ENCODE results near the gene DTX1.

DTX1 gene

GRCh38 chr12:113056631-113057488 is at the start of gene DTX1:
Gene DTX1 (plus strand): TSS chr12:113056730. CDS start chr12:113058193, 1,463 bp downstream.
- Histone ChIP-seq H3K27ac (ENCODE audit: extremely low read depth, low read depth, low read length) (no peak within 1 kb of the TSS), H3K36me3 (ENCODE audit: control insufficient read depth in 2 of 2, insufficient read depth in 1 of 2, low read length in 2 of 2) (no peaks in the 10 kb centered on the region), H3K9me3 (ENCODE audit: control insufficient read depth, insufficient read depth, low read depth, low read length) (no peaks in the 10 kb centered on the region), H3K4me1 (ENCODE audit: control insufficient read depth, insufficient read depth, low read length) (no peaks in the 10 kb centered on the region), H3K4me3 (ENCODE audit: low read depth, low read length) (peak within 1 kb of the TSS; percentile 2; the same call in 1 of the 2 replicates)
- POLR2A ChIA-PET, result no interaction called here
- CTCF ChIA-PET, result interaction anchor here (0.5 kb wide), 1 partner anchor 28 kb away, joined by 4 read pairs; no protein-coding TSS in a partner anchor
- TF ChIP-seq, protein P1, sequence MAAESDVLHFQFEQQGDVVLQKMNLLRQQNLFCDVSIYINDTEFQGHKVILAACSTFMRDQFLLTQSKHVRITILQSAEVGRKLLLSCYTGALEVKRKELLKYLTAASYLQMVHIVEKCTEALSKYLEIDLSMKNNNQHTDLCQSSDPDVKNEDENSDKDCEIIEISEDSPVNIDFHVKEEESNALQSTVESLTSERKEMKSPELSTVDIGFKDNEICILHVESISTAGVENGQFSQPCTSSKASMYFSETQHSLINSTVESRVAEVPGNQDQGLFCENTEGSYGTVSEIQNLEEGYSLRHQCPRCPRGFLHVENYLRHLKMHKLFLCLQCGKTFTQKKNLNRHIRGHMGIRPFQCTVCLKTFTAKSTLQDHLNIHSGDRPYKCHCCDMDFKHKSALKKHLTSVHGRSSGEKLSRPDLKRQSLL (tag by site-specific recombination; IDR thresholded peaks at IDR 0.05), result peak; percentile 78
- no peak for TF ChIP-seq KLF7 (tag by site-specific recombination; IDR thresholded peaks at IDR 0.05; ENCODE audit: borderline replicate concordance)
- TF ChIP-seq ZNF548 (tag by site-specific recombination; IDR thresholded peaks at IDR 0.05), result no peak
- TF ChIP-seq ZNF16 (tag by site-specific recombination; IDR thresholded peaks at IDR 0.05; ENCODE audit: low read depth), result no peak
- no peak for TF ChIP-seq ZNF404 (tag by site-specific recombination; IDR thresholded peaks at IDR 0.05)
- no peak for TF ChIP-seq ZNF624 (tag by site-specific recombination; IDR thresholded peaks at IDR 0.05)
- TF ChIP-seq ZNF350 (tag by site-specific recombination; IDR thresholded peaks at IDR 0.05), result no peak
- TF ChIP-seq AEBP2 (tag by site-specific recombination; IDR thresholded peaks at IDR 0.05; ENCODE audit: borderline replicate concordance), result no peak
- TF ChIP-seq WT1 (tag by site-specific recombination; IDR thresholded peaks at IDR 0.05), result no peak
- TF ChIP-seq, protein P2, sequence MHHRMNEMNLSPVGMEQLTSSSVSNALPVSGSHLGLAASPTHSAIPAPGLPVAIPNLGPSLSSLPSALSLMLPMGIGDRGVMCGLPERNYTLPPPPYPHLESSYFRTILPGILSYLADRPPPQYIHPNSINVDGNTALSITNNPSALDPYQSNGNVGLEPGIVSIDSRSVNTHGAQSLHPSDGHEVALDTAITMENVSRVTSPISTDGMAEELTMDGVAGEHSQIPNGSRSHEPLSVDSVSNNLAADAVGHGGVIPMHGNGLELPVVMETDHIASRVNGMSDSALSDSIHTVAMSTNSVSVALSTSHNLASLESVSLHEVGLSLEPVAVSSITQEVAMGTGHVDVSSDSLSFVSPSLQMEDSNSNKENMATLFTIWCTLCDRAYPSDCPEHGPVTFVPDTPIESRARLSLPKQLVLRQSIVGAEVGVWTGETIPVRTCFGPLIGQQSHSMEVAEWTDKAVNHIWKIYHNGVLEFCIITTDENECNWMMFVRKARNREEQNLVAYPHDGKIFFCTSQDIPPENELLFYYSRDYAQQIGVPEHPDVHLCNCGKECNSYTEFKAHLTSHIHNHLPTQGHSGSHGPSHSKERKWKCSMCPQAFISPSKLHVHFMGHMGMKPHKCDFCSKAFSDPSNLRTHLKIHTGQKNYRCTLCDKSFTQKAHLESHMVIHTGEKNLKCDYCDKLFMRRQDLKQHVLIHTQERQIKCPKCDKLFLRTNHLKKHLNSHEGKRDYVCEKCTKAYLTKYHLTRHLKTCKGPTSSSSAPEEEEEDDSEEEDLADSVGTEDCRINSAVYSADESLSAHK (tag by site-specific recombination; IDR thresholded peaks at IDR 0.05), result no peak
- TF ChIP-seq ZNF585B (tag by site-specific recombination; IDR thresholded peaks at IDR 0.05), result no peak
- TF ChIP-seq FEZF1 (tag by site-specific recombination; IDR thresholded peaks at IDR 0.05), result no peak
- TF ChIP-seq ZFP41 (tag by site-specific recombination; IDR thresholded peaks at IDR 0.05; ENCODE audit: borderline replicate concordance), result no peak
- TF ChIP-seq ZNF473 (tag by site-specific recombination; IDR thresholded peaks at IDR 0.05), result no peak
- no peak for TF ChIP-seq SCRT1 (tag by site-specific recombination; IDR thresholded peaks at IDR 0.05; ENCODE audit: borderline replicate concordance)
- TF ChIP-seq GLIS1 (tag by site-specific recombination; IDR thresholded peaks at IDR 0.05), result peak; percentile 27; the same call in 1 of the 2 replicates
- no peak for TF ChIP-seq ZNF274 (IDR thresholded peaks at IDR 0.05; ENCODE audit: low read length)
- TF ChIP-seq ZNF274 (tag by site-specific recombination; IDR thresholded peaks at IDR 0.05; ENCODE audit: borderline replicate concordance), result no peak
- TF ChIP-seq ZNF132 (tag by site-specific recombination; IDR thresholded peaks at IDR 0.05; ENCODE audit: borderline replicate concordance), result no peak
- TF ChIP-seq ZNF394 (tag by site-specific recombination; IDR thresholded peaks at IDR 0.05; ENCODE audit: borderline replicate concordance), result no peak
- TF ChIP-seq, protein P3, sequence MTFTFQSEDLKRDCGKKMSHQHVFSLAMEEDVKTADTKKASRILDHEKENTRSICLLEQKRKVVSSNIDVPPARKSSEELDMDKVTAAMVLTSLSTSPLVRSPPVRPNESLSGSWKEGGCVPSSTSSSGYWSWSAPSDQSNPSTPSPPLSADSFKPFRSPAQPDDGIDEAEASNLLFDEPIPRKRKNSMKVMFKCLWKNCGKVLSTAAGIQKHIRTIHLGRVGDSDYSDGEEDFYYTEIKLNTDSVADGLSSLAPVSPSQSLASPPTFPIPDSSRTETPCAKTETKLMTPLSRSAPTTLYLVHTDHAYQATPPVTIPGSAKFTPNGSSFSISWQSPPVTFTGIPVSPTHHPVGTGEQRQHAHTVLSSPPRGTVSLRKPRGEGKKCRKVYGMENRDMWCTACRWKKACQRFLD (tag by site-specific recombination; IDR thresholded peaks at IDR 0.05), result no peak
- TF ChIP-seq, protein P4, sequence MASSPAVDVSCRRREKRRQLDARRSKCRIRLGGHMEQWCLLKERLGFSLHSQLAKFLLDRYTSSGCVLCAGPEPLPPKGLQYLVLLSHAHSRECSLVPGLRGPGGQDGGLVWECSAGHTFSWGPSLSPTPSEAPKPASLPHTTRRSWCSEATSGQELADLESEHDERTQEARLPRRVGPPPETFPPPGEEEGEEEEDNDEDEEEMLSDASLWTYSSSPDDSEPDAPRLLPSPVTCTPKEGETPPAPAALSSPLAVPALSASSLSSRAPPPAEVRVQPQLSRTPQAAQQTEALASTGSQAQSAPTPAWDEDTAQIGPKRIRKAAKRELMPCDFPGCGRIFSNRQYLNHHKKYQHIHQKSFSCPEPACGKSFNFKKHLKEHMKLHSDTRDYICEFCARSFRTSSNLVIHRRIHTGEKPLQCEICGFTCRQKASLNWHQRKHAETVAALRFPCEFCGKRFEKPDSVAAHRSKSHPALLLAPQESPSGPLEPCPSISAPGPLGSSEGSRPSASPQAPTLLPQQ (tag by site-specific recombination; IDR thresholded peaks at IDR 0.05), result no peak
- TF ChIP-seq, protein P5, sequence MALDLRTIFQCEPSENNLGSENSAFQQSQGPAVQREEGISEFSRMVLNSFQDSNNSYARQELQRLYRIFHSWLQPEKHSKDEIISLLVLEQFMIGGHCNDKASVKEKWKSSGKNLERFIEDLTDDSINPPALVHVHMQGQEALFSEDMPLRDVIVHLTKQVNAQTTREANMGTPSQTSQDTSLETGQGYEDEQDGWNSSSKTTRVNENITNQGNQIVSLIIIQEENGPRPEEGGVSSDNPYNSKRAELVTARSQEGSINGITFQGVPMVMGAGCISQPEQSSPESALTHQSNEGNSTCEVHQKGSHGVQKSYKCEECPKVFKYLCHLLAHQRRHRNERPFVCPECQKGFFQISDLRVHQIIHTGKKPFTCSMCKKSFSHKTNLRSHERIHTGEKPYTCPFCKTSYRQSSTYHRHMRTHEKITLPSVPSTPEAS (tag by site-specific recombination; IDR thresholded peaks at IDR 0.05), result no peak
- no peak for TF ChIP-seq ZBTB20 (tag by site-specific recombination; IDR thresholded peaks at IDR 0.05)
- no peak for TF ChIP-seq ZNF843 (tag by site-specific recombination; IDR thresholded peaks at IDR 0.05)
- no peak for TF ChIP-seq OVOL3 (tag by site-specific recombination; IDR thresholded peaks at IDR 0.05)

Data from HEK293 (cell line).